ENCODE results near the gene TAS2R9. TPM values are rescaled to one million over a fixed set of nuclear protein-coding genes. Genes with fewer than 3 reads are reported as not detected.

Gene TAS2R9
- total and polyA plus RNA-seq, 2 of the 8 experiments (the other 6 are each of a cell fraction or from before 2014, with no cell fraction given): not detected

DNA sequence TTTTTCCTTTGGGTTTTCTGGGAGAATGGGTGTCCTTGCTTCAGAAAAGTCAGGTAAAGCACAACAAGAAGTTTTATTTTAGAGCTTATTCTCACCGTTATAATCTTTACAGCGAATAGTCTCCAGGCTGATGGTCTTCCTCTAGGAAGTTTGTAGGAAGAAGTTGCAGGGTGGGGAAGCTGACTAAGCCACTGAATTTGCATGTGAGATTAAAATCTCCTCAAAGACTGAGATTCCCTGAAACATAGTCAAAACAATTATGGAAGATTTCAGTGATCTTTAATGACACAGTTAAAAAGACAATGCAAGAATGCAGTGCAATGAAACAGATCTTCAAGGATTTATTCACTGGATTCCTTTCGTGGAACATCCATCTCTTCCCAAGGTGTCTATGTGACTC, 15.0 kb upstream of the TAS2R9 start (continued):
- TF ChIP-seq RFX5 (IDR thresholded peaks at IDR 0.05; ENCODE audit: borderline replicate concordance, low read depth, low read length) (no peak), BACH1 (IDR thresholded peaks at IDR 0.05; ENCODE audit: low read length) (no peak), CEBPB (IDR thresholded peaks at IDR 0.05; ENCODE audit: low read depth, low read length) (no peak), POLR2A (IDR thresholded peaks at IDR 0.05; ENCODE audit: control extremely low read depth in 1 of 2, low read depth in 2 of 2, low read length in 2 of 2) (no peak)
